NCI-H2227 treated with DMSO at 0.1 percent for 48 hours (cell line): ENCODE results near the gene CEMP1.

Source experiments
- DNase-seq: peaks from one replicate; lab custom pipeline; 2025; lab: John Stamatoyannopoulos, UW

CEMP1 gene

GRCh38 chr16:2518823-2519710 is 12.1 kb downstream of the CEMP1 start:
- DNase-seq: no peak

- no peak for DNase-seq
These were observed 13.1 kb downstream of the CEMP1 start for GRCh38 chr16:2517954-2518605.

GRCh38 chr16:2516391-2517240 is 14.6 kb downstream of the CEMP1 start:
- DNase-seq: no peak

GRCh38 chr16:2515180-2515851 is 15.9 kb downstream of the CEMP1 start:
- DNase-seq: no peak

GRCh38 chr16:2514333-2515179 is 16.7 kb downstream of the CEMP1 start:
- no peak for DNase-seq

GRCh38 chr16:2513405-2514332 is 17.5 kb downstream of the CEMP1 start, which contains the start of gene ATP6V0C:
Gene ATP6V0C (plus strand): TSS chr16:2513952. CDS start chr16:2514104, 152 bp downstream.
- DNase-seq: peak; percentile 91

- DNase-seq: no peak
These were observed 18.3 kb downstream of the CEMP1 start for GRCh38 chr16:2512735-2513404.

GRCh38 chr16:2511996-2512734 is 19.0 kb downstream of the CEMP1 start:
- DNase-seq: no peak

- DNase-seq: peak; percentile 59
These were observed 19.9 kb downstream of the CEMP1 start for GRCh38 chr16:2511128-2511800.

- no peak for DNase-seq
These were observed 22.3 kb downstream of the CEMP1 start for GRCh38 chr16:2508722-2509400.

- DNase-seq: no peak
These were observed 23.5 kb downstream of the CEMP1 start for GRCh38 chr16:2507665-2508064.

GRCh38 chr16:2507052-2507659 is 24.1 kb downstream of the CEMP1 start:
- DNase-seq: no peak

GRCh38 chr16:2505695-2506094 is 25.5 kb downstream of the CEMP1 start:
- no peak for DNase-seq

- DNase-seq: no peak
These were observed 29.0 kb downstream of the CEMP1 start for GRCh38 chr16:2501946-2502895.

GRCh38 chr16:2500918-2501750 is 30.1 kb downstream of the CEMP1 start:
- DNase-seq: peak; percentile 71
